Activated gamma-delta T cell treated with Interleukin-2 at 50 U/mL for 16 hours (primary cell): ENCODE results near the gene MEIG1.
"Not testable (repeated sequence)": the region's sequence is repeated elsewhere in the genome, so short reads cannot be mapped to it uniquely, and the experiment has no call there.

Source experiments
- DNase-seq: peaks from one replicate; pipeline ENCODE4 v3.0.0-alpha.2; 2020

The MEIG1 gene

GRCh38 chr10:14958872-14959220 lies 342 bp upstream of the MEIG1 start:
- DNase-seq: no peak

GRCh38 chr10:14967897-14968296 lies 8.7 kb downstream of the MEIG1 start:
- no peak for DNase-seq

DNA sequence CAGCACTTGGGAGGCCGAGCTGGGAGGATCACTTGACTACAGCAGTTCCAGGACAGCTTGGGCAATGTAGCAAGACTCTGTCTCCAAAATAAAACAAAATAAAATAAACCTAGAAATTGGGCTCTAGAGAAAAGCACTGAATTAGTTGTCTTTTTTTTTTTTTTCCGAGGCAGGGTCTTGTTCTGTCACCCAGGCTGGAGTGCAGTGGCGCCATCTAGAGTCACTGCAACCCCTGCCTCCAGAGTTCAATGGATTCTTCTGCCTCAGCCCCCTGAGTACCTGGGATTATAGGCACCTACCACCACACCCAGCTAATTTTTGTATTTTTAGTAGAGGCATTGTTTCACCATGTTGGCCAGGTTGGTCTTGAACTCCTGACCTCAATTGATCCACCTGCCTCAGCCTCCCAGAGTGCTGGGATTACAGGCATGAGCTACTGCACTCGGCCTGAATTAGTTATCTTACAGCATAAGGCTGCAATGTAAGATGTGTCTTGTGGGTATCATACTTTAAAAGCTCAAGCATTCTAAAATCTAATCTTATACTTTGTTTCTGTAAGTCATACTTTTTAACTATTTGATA lies 12.8 kb downstream of the MEIG1 start:
- peak; percentile 27 for DNase-seq

- not testable (repeated sequence) for DNase-seq
These were observed 15.2 kb downstream of the MEIG1 start for GRCh38 chr10:14974153-14974998.

GRCh38 chr10:14975672-14976273 lies 16.6 kb downstream of the MEIG1 start:
- no peak for DNase-seq

DNA sequence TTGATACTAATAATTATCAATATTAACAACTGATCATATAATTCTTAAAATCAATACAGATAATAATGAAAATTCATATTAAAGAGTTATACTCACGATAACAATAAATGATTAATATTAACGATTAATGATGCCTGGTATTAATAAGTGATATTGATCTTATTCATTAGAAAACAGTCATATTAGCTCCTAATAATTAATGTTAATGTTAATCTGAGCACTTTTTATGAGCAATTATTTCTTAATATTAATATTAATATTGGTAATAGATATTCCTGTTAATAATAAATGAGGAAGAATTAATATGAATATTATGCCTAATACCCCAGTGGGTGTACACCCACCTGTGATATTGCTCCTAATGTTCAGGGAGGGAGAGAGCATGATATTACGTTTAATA lies 23.6 kb downstream of the MEIG1 start:
- no peak for DNase-seq

GRCh38 chr10:14989552-14989951 lies 30.4 kb downstream of the MEIG1 start:
- DNase-seq: not testable (repeated sequence)

- DNase-seq: not testable (repeated sequence)
These were observed 32.0 kb downstream of the MEIG1 start for GRCh38 chr10:14991035-14991749.

GRCh38 chr10:14992336-14992735 lies 33.1 kb downstream of the MEIG1 start:
- DNase-seq: not testable (repeated sequence)

GRCh38 chr10:14993500-14994455 lies 34.6 kb downstream of the MEIG1 start:
- not testable (repeated sequence) for DNase-seq

GRCh38 chr10:14995964-14996565 lies 36.9 kb downstream of the MEIG1 start:
- no peak for DNase-seq

DNA sequence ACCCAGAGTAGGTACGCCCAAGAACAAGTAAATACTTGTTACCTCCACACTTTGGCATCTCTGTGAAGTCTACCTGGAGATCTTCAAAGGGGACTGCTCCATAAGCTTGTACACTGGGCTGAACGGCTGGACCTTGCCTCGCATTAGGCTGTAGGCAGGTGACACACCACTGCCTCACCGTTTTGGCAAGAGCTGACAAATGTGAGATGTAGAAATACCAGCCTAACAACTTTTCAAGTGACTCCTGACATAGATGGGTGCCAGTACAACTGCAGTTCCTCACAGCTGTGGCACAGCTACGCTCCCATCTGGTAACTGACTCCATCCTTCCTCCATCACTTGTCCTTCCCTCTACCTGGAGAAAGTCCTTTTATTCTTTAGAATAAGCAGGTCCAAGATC lies 54.3 kb downstream of the MEIG1 start:
- DNase-seq: not testable (repeated sequence)

- no peak for DNase-seq
These were observed 56.3 kb downstream of the MEIG1 start for GRCh38 chr10:15015451-15015850.

- DNase-seq: not testable (repeated sequence)
These were observed 61.8 kb downstream of the MEIG1 start for GRCh38 chr10:15020966-15021365.
